Measurements from ENCODE around the gene MEDAG. TPM values are rescaled to one million over a fixed set of nuclear protein-coding genes. Genes with fewer than 3 reads are reported as not detected.
A peak's percentile ranks its signal among the peaks of the same experiment; 100 is the strongest.

The MEDAG gene
- total RNA-seq, 2 experiments from 2014 or later, result not detected

- ChIA-PET POLR2A (no interaction called here), CTCF (interaction anchor here (1.2 kb wide), 1 partner anchor 57 kb away, joined by 3 read pairs; no protein-coding TSS in a partner anchor)
- DNase-seq, result no peak
- Mint-ChIP-seq H3K27me3 (peaks cover 14% of the 10 kb centered on the region), H3K4me1 (ENCODE audit: low read depth) (no peaks in the 10 kb centered on the region), H3K9me3 (no peaks in the 10 kb centered on the region), H3K4me3 (no peak overlapping the region), H3K27ac (no peak overlapping the region), H3K36me3 (no peaks in the 10 kb centered on the region)
- intact Hi-C loops (cut with micrococcal nuclease), result no loop called here
These were observed 28.7 kb upstream of the MEDAG start for GRCh38 chr13:30877335-30877734.

- DNase-seq, result no peak
- Mint-ChIP-seq H3K9me3 (peaks cover 10% of the 10 kb centered on the region), H3K27me3 (peaks cover 16% of the 10 kb centered on the region), H3K36me3 (peaks cover 1% of the 10 kb centered on the region), H3K4me3 (no peak overlapping the region), H3K4me1 (ENCODE audit: low read depth) (peaks cover 11% of the 10 kb centered on the region), H3K27ac (no peak overlapping the region)
- CTCF ChIA-PET, result interaction anchor here (0.7 to 1.9 kb wide), 3 partner anchors 11 to 15 kb away, joined by 3 to 9 read pairs (median 4); no protein-coding TSS in a partner anchor
- intact Hi-C loops (cut with micrococcal nuclease), result no loop called here
- POLR2A ChIA-PET, result no interaction called here
These were observed 25.8 kb upstream of the MEDAG start for GRCh38 chr13:30880151-30880855.

GRCh38 chr13:30880856-30881155, 25.3 kb upstream of the MEDAG start:
- CTCF ChIA-PET, result no interaction called here
- DNase-seq, result no peak
- POLR2A ChIA-PET, result no interaction called here
- H3K27ac Mint-ChIP-seq, result no peak overlapping the region
- peaks cover 1% of the 10 kb centered on the region for H3K36me3 Mint-ChIP-seq
- intact Hi-C loops (cut with micrococcal nuclease), result no loop called here
- H3K4me1 Mint-ChIP-seq (ENCODE audit: low read depth), result peaks cover 13% of the 10 kb centered on the region
- peaks cover 11% of the 10 kb centered on the region for H3K9me3 Mint-ChIP-seq
- no peak overlapping the region for H3K4me3 Mint-ChIP-seq
- peaks cover 16% of the 10 kb centered on the region for H3K27me3 Mint-ChIP-seq

- peaks cover 11% of the 10 kb centered on the region for H3K9me3 Mint-ChIP-seq
- H3K4me3 Mint-ChIP-seq, result no peak overlapping the region
- CTCF ChIA-PET, result no interaction called here
- no peak overlapping the region for H3K27ac Mint-ChIP-seq
- DNase-seq, result no peak
- H3K4me1 Mint-ChIP-seq (ENCODE audit: low read depth), result peaks cover 13% of the 10 kb centered on the region
- intact Hi-C loops (cut with micrococcal nuclease), result no loop called here
- POLR2A ChIA-PET, result no interaction called here
- peaks cover 1% of the 10 kb centered on the region for H3K36me3 Mint-ChIP-seq
- peaks cover 16% of the 10 kb centered on the region for H3K27me3 Mint-ChIP-seq
These were observed 24.9 kb upstream of the MEDAG start for GRCh38 chr13:30881191-30881651.

- peaks cover 1% of the 10 kb centered on the region for H3K36me3 Mint-ChIP-seq
- no peak overlapping the region for H3K4me3 Mint-ChIP-seq
- CTCF ChIA-PET, result no interaction called here
- intact Hi-C loops (cut with micrococcal nuclease), result no loop called here
- no peak for DNase-seq
- H3K27me3 Mint-ChIP-seq, result peaks cover 16% of the 10 kb centered on the region
- POLR2A ChIA-PET, result no interaction called here
- peaks cover 11% of the 10 kb centered on the region for H3K9me3 Mint-ChIP-seq
- no peak overlapping the region for H3K27ac Mint-ChIP-seq
- peaks cover 13% of the 10 kb centered on the region for H3K4me1 Mint-ChIP-seq (ENCODE audit: low read depth)
These were observed 23.8 kb upstream of the MEDAG start for GRCh38 chr13:30882026-30882850.

GRCh38 chr13:30882996-30883766, 22.9 kb upstream of the MEDAG start:
- ChIA-PET CTCF (no interaction called here), POLR2A (no interaction called here)
- Mint-ChIP-seq H3K27ac (no peak overlapping the region), H3K4me1 (ENCODE audit: low read depth) (peaks cover 13% of the 10 kb centered on the region), H3K9me3 (peaks cover 11% of the 10 kb centered on the region), H3K27me3 (peaks cover 16% of the 10 kb centered on the region), H3K36me3 (peaks cover 1% of the 10 kb centered on the region), H3K4me3 (no peak overlapping the region)
- DNase-seq, result no peak
- intact Hi-C loops (cut with micrococcal nuclease), result no loop called here

- POLR2A ChIA-PET, result no interaction called here
- CTCF ChIA-PET, result interaction anchor here (1.3 kb wide), 1 partner anchor 19 kb away, joined by 3 read pairs; no protein-coding TSS in a partner anchor
- Mint-ChIP-seq H3K4me3 (no peak overlapping the region), H3K9me3 (peaks cover 11% of the 10 kb centered on the region), H3K27me3 (peaks cover 16% of the 10 kb centered on the region), H3K27ac (no peak overlapping the region), H3K4me1 (ENCODE audit: low read depth) (peaks cover 13% of the 10 kb centered on the region), H3K36me3 (peaks cover 1% of the 10 kb centered on the region)
- no peak for DNase-seq
- intact Hi-C loops (cut with micrococcal nuclease), result no loop called here
These were observed 21.5 kb upstream of the MEDAG start for GRCh38 chr13:30884543-30884942.

GRCh38 chr13:30889196-30889690, 16.8 kb upstream of the MEDAG start:
- Mint-ChIP-seq H3K27me3 (peaks cover 13% of the 10 kb centered on the region), H3K36me3 (no peaks in the 10 kb centered on the region), H3K4me1 (ENCODE audit: low read depth) (peaks cover 12% of the 10 kb centered on the region), H3K27ac (no peak overlapping the region), H3K9me3 (peaks cover 11% of the 10 kb centered on the region), H3K4me3 (no peak overlapping the region)
- intact Hi-C loops (cut with micrococcal nuclease), result no loop called here
- CTCF ChIA-PET, result no interaction called here
- POLR2A ChIA-PET, result no interaction called here
- DNase-seq, result no peak

- intact Hi-C loops (cut with micrococcal nuclease), result no loop called here
- Mint-ChIP-seq H3K9me3 (no peaks in the 10 kb centered on the region), H3K27ac (no peak overlapping the region), H3K36me3 (no peaks in the 10 kb centered on the region), H3K27me3 (peaks cover 16% of the 10 kb centered on the region), H3K4me3 (no peak overlapping the region), H3K4me1 (ENCODE audit: low read depth) (no peaks in the 10 kb centered on the region)
- ChIA-PET CTCF (interaction anchor here (0.7 to 1.5 kb wide), 6 partner anchors 8 to 44 kb away, joined by 3 to 5 read pairs (median 3); no protein-coding TSS in a partner anchor), POLR2A (no interaction called here)
- peak; percentile 51 for DNase-seq
These were observed 13.1 kb upstream of the MEDAG start for GRCh38 chr13:30892966-30893365.

GRCh38 chr13:30895773-30896172, 10.3 kb upstream of the MEDAG start:
- Mint-ChIP-seq H3K9me3 (no peaks in the 10 kb centered on the region), H3K4me1 (ENCODE audit: low read depth) (peaks cover 17% of the 10 kb centered on the region), H3K4me3 (no peak overlapping the region), H3K36me3 (no peaks in the 10 kb centered on the region), H3K27me3 (peaks cover 26% of the 10 kb centered on the region), H3K27ac (no peak overlapping the region)
- intact Hi-C loops (cut with micrococcal nuclease), result no loop called here
- no peak for DNase-seq
- ChIA-PET CTCF (no interaction called here), POLR2A (no interaction called here)

GRCh38 chr13:30898070-30898469, 8.0 kb upstream of the MEDAG start:
- CTCF ChIA-PET, result no interaction called here
- peaks cover 20% of the 10 kb centered on the region for H3K4me1 Mint-ChIP-seq (ENCODE audit: low read depth)
- POLR2A ChIA-PET, result no interaction called here
- no peak overlapping the region for H3K4me3 Mint-ChIP-seq
- intact Hi-C loops (cut with micrococcal nuclease), result loop anchor here (2.0 kb wide), 1 partner anchor 147 kb away; no protein-coding TSS in a partner anchor
- no peaks in the 10 kb centered on the region for H3K36me3 Mint-ChIP-seq
- H3K27ac Mint-ChIP-seq, result no peak overlapping the region
- peaks cover 20% of the 10 kb centered on the region for H3K27me3 Mint-ChIP-seq
- H3K9me3 Mint-ChIP-seq, result no peaks in the 10 kb centered on the region
- no peak for DNase-seq

GRCh38 chr13:30898678-30899241, 7.3 kb upstream of the MEDAG start:
- Mint-ChIP-seq H3K4me3 (no peak overlapping the region), H3K27ac (no peak overlapping the region), H3K36me3 (no peaks in the 10 kb centered on the region), H3K4me1 (ENCODE audit: low read depth) (peaks cover 20% of the 10 kb centered on the region), H3K27me3 (peaks cover 23% of the 10 kb centered on the region), H3K9me3 (no peaks in the 10 kb centered on the region)
- peak; percentile 35 for DNase-seq
- ChIA-PET POLR2A (no interaction called here), CTCF (no interaction called here)
- intact Hi-C loops (cut with micrococcal nuclease), result loop anchor here (1.0 to 2.0 kb wide), 2 partner anchors 13 to 146 kb away; no protein-coding TSS in a partner anchor

Data from activated CD4-positive, alpha-beta memory T cell treated with anti-CD3 and anti-CD28 coated beads for 36 hours (primary cell).